ENCODE results near the gene MTMR3. TPM values are rescaled to one million over a fixed set of nuclear protein-coding genes. Genes with fewer than 3 reads are reported as not detected.

The MTMR3 gene
- total and polyA plus RNA-seq, 2 of the 8 experiments (the other 6 are each of a cell fraction or from before 2014, with no cell fraction given): 16.9 to 18.5 TPM

DNA sequence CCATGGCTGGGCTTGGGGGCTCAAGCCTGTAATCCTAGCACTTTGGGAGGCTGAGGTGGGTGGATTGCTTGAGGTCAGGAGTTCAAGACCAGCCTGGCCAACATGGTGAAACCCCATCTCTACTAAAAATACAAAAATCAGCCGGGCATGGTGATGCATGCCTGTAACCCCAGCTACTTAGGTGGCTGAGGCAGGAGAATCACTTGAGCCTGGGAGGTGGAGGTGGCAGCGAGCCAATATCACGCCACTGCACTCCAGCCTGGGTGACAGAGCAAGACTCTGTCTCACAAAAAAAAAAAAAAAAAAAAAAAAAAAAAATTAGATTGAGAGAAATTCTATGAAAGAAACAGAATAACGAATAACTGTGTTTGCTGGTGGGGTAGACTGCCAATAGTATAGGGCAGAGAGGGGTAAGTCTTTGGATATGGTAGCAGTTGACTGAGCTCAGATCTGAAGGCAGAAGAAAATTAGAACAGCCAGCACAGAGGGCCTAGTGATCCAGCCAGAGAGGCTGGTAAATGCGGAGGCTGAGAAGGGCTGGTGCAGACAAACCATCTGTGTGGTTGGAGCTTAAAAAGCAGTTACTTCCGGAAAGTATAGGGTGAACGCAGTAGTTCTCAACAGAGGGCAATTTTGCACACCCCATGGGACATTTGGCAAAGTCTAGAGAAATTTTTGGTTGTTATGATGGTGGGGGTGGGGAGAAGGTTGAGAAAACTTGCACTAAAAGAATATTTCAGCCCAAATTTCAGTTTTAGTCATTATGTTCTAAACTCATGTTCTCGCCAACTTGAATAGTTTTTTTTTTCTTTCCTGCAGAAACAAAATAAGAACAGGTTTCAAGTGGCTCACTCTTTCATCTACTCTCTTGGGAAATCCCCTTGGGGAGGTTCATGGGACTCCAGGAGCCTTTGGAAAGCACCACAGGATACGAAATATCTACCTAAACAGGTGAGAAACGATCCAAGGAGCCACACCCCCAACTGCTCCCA lies 195.6 kb downstream of the MTMR3 start (continued):
- TF ChIP-seq, protein P1, sequence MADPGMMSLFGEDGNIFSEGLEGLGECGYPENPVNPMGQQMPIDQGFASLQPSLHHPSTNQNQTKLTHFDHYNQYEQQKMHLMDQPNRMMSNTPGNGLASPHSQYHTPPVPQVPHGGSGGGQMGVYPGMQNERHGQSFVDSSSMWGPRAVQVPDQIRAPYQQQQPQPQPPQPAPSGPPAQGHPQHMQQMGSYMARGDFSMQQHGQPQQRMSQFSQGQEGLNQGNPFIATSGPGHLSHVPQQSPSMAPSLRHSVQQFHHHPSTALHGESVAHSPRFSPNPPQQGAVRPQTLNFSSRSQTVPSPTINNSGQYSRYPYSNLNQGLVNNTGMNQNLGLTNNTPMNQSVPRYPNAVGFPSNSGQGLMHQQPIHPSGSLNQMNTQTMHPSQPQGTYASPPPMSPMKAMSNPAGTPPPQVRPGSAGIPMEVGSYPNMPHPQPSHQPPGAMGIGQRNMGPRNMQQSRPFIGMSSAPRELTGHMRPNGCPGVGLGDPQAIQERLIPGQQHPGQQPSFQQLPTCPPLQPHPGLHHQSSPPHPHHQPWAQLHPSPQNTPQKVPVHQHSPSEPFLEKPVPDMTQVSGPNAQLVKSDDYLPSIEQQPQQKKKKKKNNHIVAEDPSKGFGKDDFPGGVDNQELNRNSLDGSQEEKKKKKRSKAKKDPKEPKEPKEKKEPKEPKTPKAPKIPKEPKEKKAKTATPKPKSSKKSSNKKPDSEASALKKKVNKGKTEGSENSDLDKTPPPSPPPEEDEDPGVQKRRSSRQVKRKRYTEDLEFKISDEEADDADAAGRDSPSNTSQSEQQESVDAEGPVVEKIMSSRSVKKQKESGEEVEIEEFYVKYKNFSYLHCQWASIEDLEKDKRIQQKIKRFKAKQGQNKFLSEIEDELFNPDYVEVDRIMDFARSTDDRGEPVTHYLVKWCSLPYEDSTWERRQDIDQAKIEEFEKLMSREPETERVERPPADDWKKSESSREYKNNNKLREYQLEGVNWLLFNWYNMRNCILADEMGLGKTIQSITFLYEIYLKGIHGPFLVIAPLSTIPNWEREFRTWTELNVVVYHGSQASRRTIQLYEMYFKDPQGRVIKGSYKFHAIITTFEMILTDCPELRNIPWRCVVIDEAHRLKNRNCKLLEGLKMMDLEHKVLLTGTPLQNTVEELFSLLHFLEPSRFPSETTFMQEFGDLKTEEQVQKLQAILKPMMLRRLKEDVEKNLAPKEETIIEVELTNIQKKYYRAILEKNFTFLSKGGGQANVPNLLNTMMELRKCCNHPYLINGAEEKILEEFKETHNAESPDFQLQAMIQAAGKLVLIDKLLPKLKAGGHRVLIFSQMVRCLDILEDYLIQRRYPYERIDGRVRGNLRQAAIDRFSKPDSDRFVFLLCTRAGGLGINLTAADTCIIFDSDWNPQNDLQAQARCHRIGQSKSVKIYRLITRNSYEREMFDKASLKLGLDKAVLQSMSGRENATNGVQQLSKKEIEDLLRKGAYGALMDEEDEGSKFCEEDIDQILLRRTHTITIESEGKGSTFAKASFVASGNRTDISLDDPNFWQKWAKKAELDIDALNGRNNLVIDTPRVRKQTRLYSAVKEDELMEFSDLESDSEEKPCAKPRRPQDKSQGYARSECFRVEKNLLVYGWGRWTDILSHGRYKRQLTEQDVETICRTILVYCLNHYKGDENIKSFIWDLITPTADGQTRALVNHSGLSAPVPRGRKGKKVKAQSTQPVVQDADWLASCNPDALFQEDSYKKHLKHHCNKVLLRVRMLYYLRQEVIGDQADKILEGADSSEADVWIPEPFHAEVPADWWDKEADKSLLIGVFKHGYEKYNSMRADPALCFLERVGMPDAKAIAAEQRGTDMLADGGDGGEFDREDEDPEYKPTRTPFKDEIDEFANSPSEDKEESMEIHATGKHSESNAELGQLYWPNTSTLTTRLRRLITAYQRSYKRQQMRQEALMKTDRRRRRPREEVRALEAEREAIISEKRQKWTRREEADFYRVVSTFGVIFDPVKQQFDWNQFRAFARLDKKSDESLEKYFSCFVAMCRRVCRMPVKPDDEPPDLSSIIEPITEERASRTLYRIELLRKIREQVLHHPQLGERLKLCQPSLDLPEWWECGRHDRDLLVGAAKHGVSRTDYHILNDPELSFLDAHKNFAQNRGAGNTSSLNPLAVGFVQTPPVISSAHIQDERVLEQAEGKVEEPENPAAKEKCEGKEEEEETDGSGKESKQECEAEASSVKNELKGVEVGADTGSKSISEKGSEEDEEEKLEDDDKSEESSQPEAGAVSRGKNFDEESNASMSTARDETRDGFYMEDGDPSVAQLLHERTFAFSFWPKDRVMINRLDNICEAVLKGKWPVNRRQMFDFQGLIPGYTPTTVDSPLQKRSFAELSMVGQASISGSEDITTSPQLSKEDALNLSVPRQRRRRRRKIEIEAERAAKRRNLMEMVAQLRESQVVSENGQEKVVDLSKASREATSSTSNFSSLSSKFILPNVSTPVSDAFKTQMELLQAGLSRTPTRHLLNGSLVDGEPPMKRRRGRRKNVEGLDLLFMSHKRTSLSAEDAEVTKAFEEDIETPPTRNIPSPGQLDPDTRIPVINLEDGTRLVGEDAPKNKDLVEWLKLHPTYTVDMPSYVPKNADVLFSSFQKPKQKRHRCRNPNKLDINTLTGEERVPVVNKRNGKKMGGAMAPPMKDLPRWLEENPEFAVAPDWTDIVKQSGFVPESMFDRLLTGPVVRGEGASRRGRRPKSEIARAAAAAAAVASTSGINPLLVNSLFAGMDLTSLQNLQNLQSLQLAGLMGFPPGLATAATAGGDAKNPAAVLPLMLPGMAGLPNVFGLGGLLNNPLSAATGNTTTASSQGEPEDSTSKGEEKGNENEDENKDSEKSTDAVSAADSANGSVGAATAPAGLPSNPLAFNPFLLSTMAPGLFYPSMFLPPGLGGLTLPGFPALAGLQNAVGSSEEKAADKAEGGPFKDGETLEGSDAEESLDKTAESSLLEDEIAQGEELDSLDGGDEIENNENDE (IDR thresholded peaks at IDR 0.05; ENCODE audit: insufficient replicate concordance, low read length): no peak
- TF ChIP-seq CBX8 (IDR thresholded peaks at IDR 0.05; ENCODE audit: borderline replicate concordance, low read depth, low read length) (no peak), NRF1 (IDR thresholded peaks at IDR 0.05; ENCODE audit: low read depth, low read length) (no peak), KDM1A (IDR thresholded peaks at IDR 0.05; ENCODE audit: borderline replicate concordance, low read length) (no peak), TAF7 (optimal IDR thresholded peaks at IDR 0.05; ENCODE audit: borderline replicate concordance, low read depth, low read length) (no peak)
